WI38 (cell line): Measurements from ENCODE around the gene GPC5.

Source experiments
- H3K4me3 ChIP-seq: 2 replicates; pipeline ENCODE4 v1.5.1; 2011; ENCODE audit warnings: low read depth, mild to moderate bottlenecking, control low read depth, low read length
- TF ChIP-seq, protein P1 (sequence below): IDR thresholded peaks from 2 replicates; pipeline ENCODE4 v1.5.1; 2012; ENCODE audit warnings: low read depth, mild to moderate bottlenecking, control low read depth, low read length

Gene GPC5

GRCh38 chr13:91948736-91949135 lies 550.3 kb downstream of the GPC5 start:
- H3K4me3 ChIP-seq = no peak overlapping the region
- TF ChIP-seq, protein P1, sequence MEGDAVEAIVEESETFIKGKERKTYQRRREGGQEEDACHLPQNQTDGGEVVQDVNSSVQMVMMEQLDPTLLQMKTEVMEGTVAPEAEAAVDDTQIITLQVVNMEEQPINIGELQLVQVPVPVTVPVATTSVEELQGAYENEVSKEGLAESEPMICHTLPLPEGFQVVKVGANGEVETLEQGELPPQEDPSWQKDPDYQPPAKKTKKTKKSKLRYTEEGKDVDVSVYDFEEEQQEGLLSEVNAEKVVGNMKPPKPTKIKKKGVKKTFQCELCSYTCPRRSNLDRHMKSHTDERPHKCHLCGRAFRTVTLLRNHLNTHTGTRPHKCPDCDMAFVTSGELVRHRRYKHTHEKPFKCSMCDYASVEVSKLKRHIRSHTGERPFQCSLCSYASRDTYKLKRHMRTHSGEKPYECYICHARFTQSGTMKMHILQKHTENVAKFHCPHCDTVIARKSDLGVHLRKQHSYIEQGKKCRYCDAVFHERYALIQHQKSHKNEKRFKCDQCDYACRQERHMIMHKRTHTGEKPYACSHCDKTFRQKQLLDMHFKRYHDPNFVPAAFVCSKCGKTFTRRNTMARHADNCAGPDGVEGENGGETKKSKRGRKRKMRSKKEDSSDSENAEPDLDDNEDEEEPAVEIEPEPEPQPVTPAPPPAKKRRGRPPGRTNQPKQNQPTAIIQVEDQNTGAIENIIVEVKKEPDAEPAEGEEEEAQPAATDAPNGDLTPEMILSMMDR = no peak

DNA sequence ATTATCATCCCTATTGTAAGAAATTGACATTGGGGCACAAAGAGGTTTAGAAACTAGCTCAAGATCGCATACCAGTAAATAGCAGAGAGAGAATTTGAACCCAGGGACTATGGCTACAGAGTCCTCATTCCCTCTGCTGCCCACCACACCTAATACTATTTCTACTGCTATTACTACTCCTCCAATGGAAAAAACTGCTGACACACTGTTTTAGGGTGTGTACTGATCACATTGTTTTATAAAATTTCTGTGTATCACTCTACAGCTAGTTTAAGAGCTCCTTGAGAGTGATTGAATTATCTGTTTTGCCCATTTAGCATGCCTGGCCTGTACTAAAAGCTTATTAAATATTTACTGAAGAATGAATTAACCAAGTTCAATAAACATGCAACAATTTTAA lies 552.4 kb downstream of the GPC5 start:
- H3K4me3 ChIP-seq = no peak overlapping the region
- TF ChIP-seq, protein P1 = no peak

- no peak overlapping the region for H3K4me3 ChIP-seq
- TF ChIP-seq, protein P1 = no peak
Observed at GRCh38 chr13:91955546-91956355, 557.3 kb downstream of the GPC5 start.

- TF ChIP-seq, protein P1 = no peak
- H3K4me3 ChIP-seq = no peak overlapping the region
Observed at GRCh38 chr13:91960947-91961346, 562.5 kb downstream of the GPC5 start.

DNA sequence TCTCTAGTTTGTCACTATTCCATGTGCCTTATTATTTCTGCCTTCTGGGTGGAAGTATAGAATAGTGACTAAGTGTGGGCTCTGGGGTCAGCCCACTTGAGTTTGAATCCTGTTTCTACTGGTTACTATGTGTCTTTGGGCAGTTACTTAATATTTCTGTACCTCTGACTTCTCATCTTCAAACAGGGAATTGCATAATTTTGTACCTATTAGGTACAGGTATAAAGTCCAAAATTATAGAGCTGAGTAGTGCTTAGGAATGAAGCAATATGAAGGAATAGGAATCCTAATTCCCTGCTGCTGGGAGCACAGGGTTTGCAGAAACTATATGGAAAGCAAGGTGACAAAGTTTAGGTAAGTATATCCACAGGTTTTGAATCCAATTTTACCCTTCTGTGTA lies 564.5 kb downstream of the GPC5 start:
- TF ChIP-seq, protein P1 = no peak
- no peak overlapping the region for H3K4me3 ChIP-seq

DNA sequence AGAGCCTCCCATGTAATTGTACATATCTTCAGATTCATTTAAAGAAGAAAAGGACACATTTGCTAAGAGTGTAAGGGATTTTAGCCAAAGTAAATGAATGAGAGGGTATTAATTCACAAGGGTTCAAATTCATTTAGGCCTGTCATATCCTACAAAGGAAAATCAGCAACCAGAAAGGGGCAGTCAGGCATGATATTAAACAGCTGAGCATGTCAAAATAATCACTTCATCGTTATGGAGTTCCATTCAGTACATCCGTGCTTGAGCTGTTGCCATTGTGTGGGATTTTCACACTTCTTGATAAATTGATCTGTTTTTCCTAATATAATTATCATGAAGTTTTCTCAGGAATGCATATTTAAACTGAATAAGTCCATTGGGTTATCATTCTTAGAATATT lies 567.1 kb downstream of the GPC5 start:
- H3K4me3 ChIP-seq = no peak overlapping the region
- TF ChIP-seq, protein P1 = no peak

GRCh38 chr13:91978571-91978970 lies 580.1 kb downstream of the GPC5 start:
- no peak overlapping the region for H3K4me3 ChIP-seq
- TF ChIP-seq, protein P1 = no peak
